M059J (cell line): ENCODE data around the gene BEND3. TPM values are rescaled to one million over a fixed set of nuclear protein-coding genes. Genes with fewer than 3 reads are reported as not detected.

Experiments used
- DNase-seq: peaks from one replicate; pipeline ENCODE4 v3.0.0-alpha.2; 2012; ENCODE audit warnings: low read depth
- total RNA-seq: library from RNA; depleted of rRNA; stranded (reverse); fragments of >200 nt; shearing (Covaris generic); gene quantifications from 2 replicates; pipeline ENCODE4 v1.2.3, GENCODE V29; 2014

The BEND3 gene
- total RNA-seq, 1 experiment from 2014 or later: 4.3 TPM

GRCh38 chr6:107083047-107083768 lies 32.1 kb downstream of the BEND3 start:
- DNase-seq: no peak

GRCh38 chr6:107082045-107082444 lies 33.3 kb downstream of the BEND3 start:
- DNase-seq: no peak

- no peak for DNase-seq
These were observed 35.3 kb downstream of the BEND3 start for GRCh38 chr6:107080036-107080435.

GRCh38 chr6:107079429-107079828 lies 35.9 kb downstream of the BEND3 start:
- peak; percentile 39 for DNase-seq

GRCh38 chr6:107077710-107078109 lies 37.6 kb downstream of the BEND3 start:
- no peak for DNase-seq

GRCh38 chr6:107075951-107076381 lies 39.3 kb downstream of the BEND3 start:
- peak; percentile 37 for DNase-seq

- DNase-seq: no peak
These were observed 44.6 kb downstream of the BEND3 start for GRCh38 chr6:107070686-107071085.

- no peak for DNase-seq
These were observed 45.4 kb downstream of the BEND3 start for GRCh38 chr6:107069631-107070548.

- no peak for DNase-seq
These were observed 46.4 kb downstream of the BEND3 start for GRCh38 chr6:107068691-107069630.

GRCh38 chr6:107066697-107067659 lies 48.3 kb downstream of the BEND3 start:
- DNase-seq: no peak

GRCh38 chr6:107064579-107065065 lies 50.7 kb downstream of the BEND3 start:
- peak; percentile 94 for DNase-seq

- no peak for DNase-seq
These were observed 52.6 kb downstream of the BEND3 start for GRCh38 chr6:107062691-107063090.

- DNase-seq: peak; percentile 61
These were observed 53.9 kb downstream of the BEND3 start for GRCh38 chr6:107061125-107062020.

- no peak for DNase-seq
These were observed 54.6 kb downstream of the BEND3 start for GRCh38 chr6:107060704-107061103.

GRCh38 chr6:107059606-107060005 lies 55.7 kb downstream of the BEND3 start:
- DNase-seq: no peak

- DNase-seq: no peak
These were observed 57.6 kb downstream of the BEND3 start for GRCh38 chr6:107057679-107058078.

- no peak for DNase-seq
These were observed 58.5 kb downstream of the BEND3 start for GRCh38 chr6:107056796-107057195.

GRCh38 chr6:107047807-107048206 lies 67.5 kb downstream of the BEND3 start:
- no peak for DNase-seq
